CD4-positive, alpha-beta T cell treated with Interleukin-10 for 1 hour (primary cell): ENCODE measurements around the gene CPXM2.

ENCODE experiments used
- DNase-seq: peaks from one replicate; pipeline ENCODE4 v3.0.0-alpha.2; 2020

CPXM2 gene

GRCh38 chr10:123842692-123843385 is 48.8 kb downstream of the CPXM2 start:
- no peak for DNase-seq

GRCh38 chr10:123841560-123841959 is 50.0 kb downstream of the CPXM2 start:
- DNase-seq = no peak

- no peak for DNase-seq
Measured at GRCh38 chr10:123841115-123841514, 50.5 kb downstream of the CPXM2 start.

- no peak for DNase-seq
Measured at GRCh38 chr10:123840714-123841113, 50.9 kb downstream of the CPXM2 start.

- DNase-seq = no peak
Measured at GRCh38 chr10:123838596-123839310, 52.9 kb downstream of the CPXM2 start.

GRCh38 chr10:123837756-123838155 is 53.9 kb downstream of the CPXM2 start:
- no peak for DNase-seq

GRCh38 chr10:123836418-123837145 is 55.0 kb downstream of the CPXM2 start:
- DNase-seq = no peak

GRCh38 chr10:123835575-123835974 is 56.0 kb downstream of the CPXM2 start:
- DNase-seq = no peak

- DNase-seq = no peak
Measured at GRCh38 chr10:123833170-123833850, 58.3 kb downstream of the CPXM2 start.

GRCh38 chr10:123831259-123831658 is 60.3 kb downstream of the CPXM2 start:
- DNase-seq = no peak

GRCh38 chr10:123821136-123821535 is 70.5 kb downstream of the CPXM2 start:
- no peak for DNase-seq

GRCh38 chr10:123809632-123810031 is 82.0 kb downstream of the CPXM2 start:
- no peak for DNase-seq

- no peak for DNase-seq
Measured at GRCh38 chr10:123808906-123809305, 82.7 kb downstream of the CPXM2 start.

GRCh38 chr10:123808286-123808685 is 83.3 kb downstream of the CPXM2 start:
- DNase-seq = no peak

GRCh38 chr10:123807444-123808035 is 84.1 kb downstream of the CPXM2 start:
- DNase-seq = no peak

- no peak for DNase-seq
Measured at GRCh38 chr10:123804716-123805115, 86.9 kb downstream of the CPXM2 start.

- DNase-seq = no peak
Measured at GRCh38 chr10:123800821-123801220, 90.8 kb downstream of the CPXM2 start.

GRCh38 chr10:123800289-123800688 is 91.3 kb downstream of the CPXM2 start:
- DNase-seq = no peak

- no peak for DNase-seq
Measured at GRCh38 chr10:123798856-123799255, 92.8 kb downstream of the CPXM2 start.

GRCh38 chr10:123797813-123798212 is 93.8 kb downstream of the CPXM2 start:
- no peak for DNase-seq

- DNase-seq = no peak
Measured at GRCh38 chr10:123796736-123797135, 94.9 kb downstream of the CPXM2 start.

GRCh38 chr10:123795846-123796590 is 95.6 kb downstream of the CPXM2 start:
- no peak for DNase-seq
